ENCODE results near the gene TCAF1. TPM values are rescaled to one million over a fixed set of nuclear protein-coding genes. Genes with fewer than 3 reads are reported as not detected.

The TCAF1 gene
- 43.3 TPM for total RNA-seq
- long read RNA-seq, full-length matches to known transcripts: 7 of 54 reads
- long read RNA-seq, partial matches to known transcripts: 29 of 54 reads
- long read RNA-seq, other reads (novel, unspliced or antisense): 18 of 54 reads

GRCh38 chr7:143901668-143902331 is at the start of gene TCAF1:
TCAF1 (minus strand) TSS chr7:143902176; CDS start chr7:143876608, 25,568 bp downstream.
- peak; percentile 96 for DNase-seq
- no peaks in the 10 kb centered on the region for H3K27me3 ChIP-seq (ENCODE audit: low read depth)
- peak; percentile 99 to 100 for ATAC-seq
- H3K9me3 ChIP-seq: no peaks in the 10 kb centered on the region
- H3K4me1 ChIP-seq: peaks cover 25% of the 10 kb centered on the region
- no peaks in the 10 kb centered on the region for H3K36me3 ChIP-seq
- H3K27ac ChIP-seq: peak within 1 kb of the TSS; percentile 92
- peak within 1 kb of the TSS; percentile 93 for H3K4me3 ChIP-seq
- peak; percentile 35 for TF ChIP-seq CTCF (IDR thresholded peaks at IDR 0.05)
- intact Hi-C loops (cut with DNase I): no loop called here

- no peaks in the 10 kb centered on the region for H3K9me3 ChIP-seq
- no peak overlapping the region for H3K27ac ChIP-seq
- intact Hi-C loops (cut with DNase I): no loop called here
- no peak for TF ChIP-seq CTCF (IDR thresholded peaks at IDR 0.05)
- no peak for DNase-seq
- no peaks in the 10 kb centered on the region for H3K36me3 ChIP-seq
- H3K27me3 ChIP-seq (ENCODE audit: low read depth): peaks cover under 1% of the 10 kb centered on the region
- no peaks in the 10 kb centered on the region for H3K4me1 ChIP-seq
- H3K4me3 ChIP-seq: no peak overlapping the region
- ATAC-seq: no peak
Observed at GRCh38 chr7:143948733-143949132, 46.8 kb upstream of the TCAF1 start.

GRCh38 chr7:143947111-143947510 is 45.1 kb upstream of the TCAF1 start:
- no peaks in the 10 kb centered on the region for H3K9me3 ChIP-seq
- H3K4me1 ChIP-seq: no peaks in the 10 kb centered on the region
- ATAC-seq (no peak), DNase-seq (no peak)
- no peaks in the 10 kb centered on the region for H3K27me3 ChIP-seq (ENCODE audit: low read depth)
- no peak for TF ChIP-seq CTCF (IDR thresholded peaks at IDR 0.05)
- no peak overlapping the region for H3K4me3 ChIP-seq
- intact Hi-C loops (cut with DNase I): no loop called here
- H3K36me3 ChIP-seq: no peaks in the 10 kb centered on the region
- H3K27ac ChIP-seq: no peak overlapping the region

GRCh38 chr7:143945423-143945822 is 43.4 kb upstream of the TCAF1 start:
- no peaks in the 10 kb centered on the region for H3K27me3 ChIP-seq (ENCODE audit: low read depth)
- ATAC-seq (no peak), DNase-seq (no peak)
- no peaks in the 10 kb centered on the region for H3K9me3 ChIP-seq
- H3K4me1 ChIP-seq: no peaks in the 10 kb centered on the region
- H3K4me3 ChIP-seq: no peak overlapping the region
- TF ChIP-seq CTCF (IDR thresholded peaks at IDR 0.05): no peak
- intact Hi-C loops (cut with DNase I): no loop called here
- no peak overlapping the region for H3K27ac ChIP-seq
- H3K36me3 ChIP-seq: no peaks in the 10 kb centered on the region

GRCh38 chr7:143938379-143939243 is 36.6 kb upstream of the TCAF1 start:
- intact Hi-C loops (cut with DNase I): no loop called here
- no peaks in the 10 kb centered on the region for H3K27me3 ChIP-seq (ENCODE audit: low read depth)
- no peaks in the 10 kb centered on the region for H3K36me3 ChIP-seq
- DNase-seq: no peak
- H3K4me1 ChIP-seq: no peaks in the 10 kb centered on the region
- H3K4me3 ChIP-seq: no peak overlapping the region
- no peak for TF ChIP-seq CTCF (IDR thresholded peaks at IDR 0.05)
- no peak for ATAC-seq
- H3K27ac ChIP-seq: no peak overlapping the region
- no peaks in the 10 kb centered on the region for H3K9me3 ChIP-seq
